Astrocyte (in vitro differentiated cells and primary cell): ENCODE data around the gene RPS25. TPM values are rescaled to one million over a fixed set of nuclear protein-coding genes. Genes with fewer than 3 reads are reported as not detected.

ENCODE experiments used
- DNase-seq: peaks from one replicate; pipeline ENCODE4 v3.0.0-alpha.2; 2010; ENCODE audit warnings: low read depth
- FAIRE-seq: peaks from 2 replicates; lab custom pipeline; 2011; peaks lifted over from hg19 to GRCh38; lab: Jason Lieb, UNC
- H2AFZ ChIP-seq: 2 replicates; pipeline ENCODE4 v1.6.0; 2012; ENCODE audit warnings: low read depth, low read length, inconsistent platforms
- H3K27ac ChIP-seq: 2 replicates; pipeline ENCODE4 v1.5.1; 2011; ENCODE audit warnings: low read depth, low read length, inconsistent platforms
- H3K27me3 ChIP-seq: 2 replicates; pipeline ENCODE4 v1.6.0; 2011; ENCODE audit warnings: low read length, inconsistent platforms; ENCODE audit not compliant: insufficient read depth
- H3K36me3 ChIP-seq: 2 replicates; pipeline ENCODE4 v1.5.1; 2011; ENCODE audit warnings: low read length, inconsistent platforms; ENCODE audit not compliant: insufficient read depth
- H3K4me1 ChIP-seq: 2 replicates; pipeline ENCODE4 v1.5.1; 2011; ENCODE audit warnings: low read length, inconsistent platforms; ENCODE audit not compliant: insufficient read depth
- H3K4me2 ChIP-seq: 2 replicates; pipeline ENCODE4 v1.6.0; 2012; ENCODE audit warnings: low read length, inconsistent platforms
- H3K4me3 ChIP-seq: 2 replicates; pipeline ENCODE4 v1.5.1; 2011; ENCODE audit warnings: low read depth, mild to moderate bottlenecking, low read length, inconsistent platforms; ENCODE audit not compliant: insufficient read depth
- H3K79me2 ChIP-seq: 2 replicates; pipeline ENCODE4 v1.6.0; 2012; ENCODE audit warnings: mild to moderate bottlenecking, low read length, inconsistent platforms; ENCODE audit not compliant: insufficient read depth
- H3K9ac ChIP-seq: 2 replicates; pipeline ENCODE4 v1.6.0; 2012; ENCODE audit warnings: mild to moderate bottlenecking, low read length, inconsistent platforms
- H3K9me3 ChIP-seq: 2 replicates; pipeline ENCODE4 v1.5.1; 2012; ENCODE audit warnings: low read depth, mild to moderate bottlenecking, low read length, inconsistent platforms; ENCODE audit not compliant: insufficient read depth
- H4K20me1 ChIP-seq: 2 replicates; pipeline ENCODE4 v1.6.0; 2012; ENCODE audit warnings: low read length, inconsistent platforms; ENCODE audit not compliant: insufficient read depth
- H3K27ac Mint-ChIP-seq: one replicate; pipeline ENCODE4 v1.8.0; 2021; ENCODE audit warnings: mild to moderate bottlenecking, mixed read lengths; ENCODE audit not compliant: unreplicated experiment
- H3K27me3 Mint-ChIP-seq: one replicate; pipeline ENCODE4 v1.8.0; 2021; ENCODE audit warnings: low read depth, mixed read lengths; ENCODE audit not compliant: unreplicated experiment
- H3K36me3 Mint-ChIP-seq: one replicate; pipeline ENCODE4 v1.8.0; 2021; ENCODE audit warnings: low read depth, mixed read lengths; ENCODE audit not compliant: unreplicated experiment
- H3K4me1 Mint-ChIP-seq: one replicate; pipeline ENCODE4 v1.8.0; 2021; ENCODE audit warnings: low read depth, mixed read lengths; ENCODE audit not compliant: unreplicated experiment
- H3K4me3 Mint-ChIP-seq: one replicate; pipeline ENCODE4 v1.8.0; 2021; ENCODE audit warnings: mild to moderate bottlenecking, moderate library complexity, mixed read lengths; ENCODE audit not compliant: unreplicated experiment
- H3K9me3 Mint-ChIP-seq: one replicate; pipeline ENCODE4 v1.8.0; 2021; ENCODE audit warnings: mild to moderate bottlenecking, mixed read lengths; ENCODE audit not compliant: unreplicated experiment
- EZH2 ChIP-seq: IDR thresholded peaks from 2 replicates; pipeline ENCODE4 v1.6.1; 2012; ENCODE audit warnings: mild to moderate bottlenecking, low read length, inconsistent platforms; ENCODE audit not compliant: insufficient read depth
- total RNA-seq: library from RNA; stranded (reverse); gene quantifications from 2 replicates; pipeline ENCODE4 v1.2.1, GENCODE V29; 2021
- TF ChIP-seq, protein P1 (sequence below): IDR thresholded peaks from 2 replicates; pipeline ENCODE4 v1.5.1; 2011; ENCODE audit warnings: low read depth, mild to moderate bottlenecking, inconsistent platforms, low read length, moderate library complexity; ENCODE audit not compliant: insufficient read depth

Gene RPS25
- total RNA-seq, 1 donor from 2014 or later: 750 TPM

DNA sequence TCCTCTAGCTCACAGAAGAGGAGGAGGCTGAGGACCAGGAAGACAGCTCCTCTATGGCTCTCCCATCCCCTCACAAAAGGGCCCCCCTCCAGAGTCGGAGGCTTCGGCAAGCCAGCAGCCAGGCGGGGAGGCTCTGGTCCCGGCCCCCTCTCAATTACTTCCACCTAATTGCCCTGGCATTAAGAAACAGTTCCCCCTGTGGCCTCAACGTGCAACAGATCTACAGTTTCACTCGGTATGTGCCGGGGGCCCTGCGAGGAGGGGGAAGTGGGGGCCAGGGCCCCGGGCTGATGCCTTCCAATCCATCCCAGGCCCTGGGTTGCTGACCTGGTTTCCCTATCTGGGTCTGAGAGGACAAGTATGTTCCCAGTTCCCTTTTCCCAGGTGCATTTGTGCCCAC lies 38.7 kb downstream of the RPS25 start:
- H3K4me3 Mint-ChIP-seq: no peak overlapping the region
- no peak overlapping the region for H3K27ac Mint-ChIP-seq
- Histone ChIP-seq H3K27ac (no peak overlapping the region), H3K4me3 (no peak overlapping the region), H3K79me2 (no peaks in the 10 kb centered on the region), H3K9me3 (no peaks in the 10 kb centered on the region), H3K9ac (no peak overlapping the region), H3K4me2 (no peak overlapping the region), H3K36me3 (no peaks in the 10 kb centered on the region), H3K27me3 (peaks cover 9% of the 10 kb centered on the region), H3K4me1 (no peaks in the 10 kb centered on the region), H2AFZ (no peak overlapping the region), H4K20me1 (no peaks in the 10 kb centered on the region)
- DNase-seq (no peak), FAIRE-seq (no peak)
- peaks cover 24% of the 10 kb centered on the region for H3K27me3 Mint-ChIP-seq
- H3K4me1 Mint-ChIP-seq: peaks cover 6% of the 10 kb centered on the region
- TF ChIP-seq, protein P1, sequence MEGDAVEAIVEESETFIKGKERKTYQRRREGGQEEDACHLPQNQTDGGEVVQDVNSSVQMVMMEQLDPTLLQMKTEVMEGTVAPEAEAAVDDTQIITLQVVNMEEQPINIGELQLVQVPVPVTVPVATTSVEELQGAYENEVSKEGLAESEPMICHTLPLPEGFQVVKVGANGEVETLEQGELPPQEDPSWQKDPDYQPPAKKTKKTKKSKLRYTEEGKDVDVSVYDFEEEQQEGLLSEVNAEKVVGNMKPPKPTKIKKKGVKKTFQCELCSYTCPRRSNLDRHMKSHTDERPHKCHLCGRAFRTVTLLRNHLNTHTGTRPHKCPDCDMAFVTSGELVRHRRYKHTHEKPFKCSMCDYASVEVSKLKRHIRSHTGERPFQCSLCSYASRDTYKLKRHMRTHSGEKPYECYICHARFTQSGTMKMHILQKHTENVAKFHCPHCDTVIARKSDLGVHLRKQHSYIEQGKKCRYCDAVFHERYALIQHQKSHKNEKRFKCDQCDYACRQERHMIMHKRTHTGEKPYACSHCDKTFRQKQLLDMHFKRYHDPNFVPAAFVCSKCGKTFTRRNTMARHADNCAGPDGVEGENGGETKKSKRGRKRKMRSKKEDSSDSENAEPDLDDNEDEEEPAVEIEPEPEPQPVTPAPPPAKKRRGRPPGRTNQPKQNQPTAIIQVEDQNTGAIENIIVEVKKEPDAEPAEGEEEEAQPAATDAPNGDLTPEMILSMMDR: no peak
- no peak for TF ChIP-seq EZH2
- no peaks in the 10 kb centered on the region for H3K36me3 Mint-ChIP-seq
- H3K9me3 Mint-ChIP-seq: no peaks in the 10 kb centered on the region

DNA sequence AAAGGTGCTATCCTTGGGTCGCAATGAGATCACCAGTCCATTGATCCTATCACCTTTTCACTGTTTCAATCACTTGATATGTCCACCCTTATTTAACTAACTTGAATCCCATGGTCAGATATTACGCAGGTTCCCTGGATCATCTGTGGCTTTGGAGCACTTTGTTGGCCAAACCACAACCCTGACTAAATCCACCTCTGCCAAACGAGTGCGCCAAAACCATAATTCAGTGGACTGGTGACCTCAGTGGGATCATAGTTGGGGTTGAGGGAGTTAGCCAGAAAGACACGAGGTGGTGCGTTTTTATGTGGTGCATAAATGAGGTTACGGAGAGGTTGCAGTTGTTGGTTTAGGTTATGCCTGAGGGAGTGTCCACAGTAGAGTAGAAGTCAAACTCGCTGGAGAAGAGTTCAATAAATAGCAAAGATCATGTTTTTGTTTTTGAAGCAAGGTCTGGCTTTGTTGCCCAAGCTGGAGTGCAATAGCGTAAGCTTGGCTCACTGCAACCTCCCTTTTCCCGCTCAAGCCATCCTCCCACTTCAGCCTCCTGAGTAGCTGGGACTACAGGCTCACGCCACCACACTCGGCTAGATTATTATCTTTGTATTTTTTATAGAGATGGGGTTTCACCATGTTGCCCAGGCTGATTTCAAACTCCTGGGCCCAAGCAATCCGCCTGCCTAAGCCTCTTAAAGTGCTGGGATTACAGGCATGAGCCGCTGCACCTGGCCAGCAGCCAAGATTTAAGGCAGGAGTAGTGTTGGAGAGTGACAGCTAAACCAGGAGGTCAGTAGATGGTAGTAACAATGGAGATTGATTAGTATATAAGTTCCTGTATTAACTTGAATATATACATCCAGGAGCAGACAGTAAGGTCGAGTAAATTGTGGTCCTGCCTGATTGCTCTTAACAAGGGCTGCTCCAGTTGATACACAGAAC lies 42.1 kb downstream of the RPS25 start:
- no peak overlapping the region for H2AFZ ChIP-seq

More for the DNA sequence above, 42.1 kb downstream of the RPS25 start:
- Mint-ChIP-seq H3K9me3 (no peaks in the 10 kb centered on the region), H3K4me1 (peaks cover 6% of the 10 kb centered on the region), H3K27ac (peak overlapping the region; percentile 8), H3K4me3 (no peak overlapping the region), H3K36me3 (no peaks in the 10 kb centered on the region), H3K27me3 (peaks cover 27% of the 10 kb centered on the region)
- no peak overlapping the region for H3K27ac ChIP-seq
- H3K9me3 ChIP-seq: no peaks in the 10 kb centered on the region
- no peak for TF ChIP-seq EZH2
- TF ChIP-seq, protein P1: no peak
- FAIRE-seq (no peak), DNase-seq (peak; percentile 78)
- H3K4me3 ChIP-seq: no peak overlapping the region
- H3K27me3 ChIP-seq: peaks cover 7% of the 10 kb centered on the region
- H3K36me3 ChIP-seq: no peaks in the 10 kb centered on the region
- no peaks in the 10 kb centered on the region for H3K79me2 ChIP-seq
- H3K4me1 ChIP-seq: no peaks in the 10 kb centered on the region
- no peak overlapping the region for H3K9ac ChIP-seq
- H4K20me1 ChIP-seq: no peaks in the 10 kb centered on the region
- no peak overlapping the region for H3K4me2 ChIP-seq
